ENCODE data around the gene ZBTB1. TPM values are rescaled to one million over a fixed set of nuclear protein-coding genes. Genes with fewer than 3 reads are reported as not detected.

ZBTB1 gene
- total and polyA plus RNA-seq, 10 of the 15 experiments (the other 5 are each of a cell fraction or from before 2014, with no cell fraction given): 12.3 to 127 (median 40.0) TPM

DNA sequence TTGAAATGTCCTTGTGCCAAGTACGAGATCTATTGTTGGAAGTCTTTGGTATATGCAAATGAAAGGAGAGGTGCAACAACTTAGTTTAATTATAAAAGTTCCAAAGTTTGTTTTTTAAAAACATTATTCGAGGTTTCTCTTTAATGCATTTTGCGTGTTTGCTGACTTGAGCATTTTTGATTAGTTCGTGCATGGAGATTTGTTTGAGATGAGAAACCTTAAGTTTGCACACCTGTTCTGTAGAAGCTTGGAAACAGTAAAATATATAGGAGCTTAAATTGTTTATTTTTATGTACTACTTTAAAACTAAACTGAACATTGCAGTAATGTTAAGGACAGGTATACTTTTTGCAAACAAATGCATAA lies 38.2 kb downstream of the ZBTB1 start (continued):
- TF ChIP-seq, protein P1, sequence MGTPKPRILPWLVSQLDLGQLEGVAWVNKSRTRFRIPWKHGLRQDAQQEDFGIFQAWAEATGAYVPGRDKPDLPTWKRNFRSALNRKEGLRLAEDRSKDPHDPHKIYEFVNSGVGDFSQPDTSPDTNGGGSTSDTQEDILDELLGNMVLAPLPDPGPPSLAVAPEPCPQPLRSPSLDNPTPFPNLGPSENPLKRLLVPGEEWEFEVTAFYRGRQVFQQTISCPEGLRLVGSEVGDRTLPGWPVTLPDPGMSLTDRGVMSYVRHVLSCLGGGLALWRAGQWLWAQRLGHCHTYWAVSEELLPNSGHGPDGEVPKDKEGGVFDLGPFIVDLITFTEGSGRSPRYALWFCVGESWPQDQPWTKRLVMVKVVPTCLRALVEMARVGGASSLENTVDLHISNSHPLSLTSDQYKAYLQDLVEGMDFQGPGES (IDR thresholded peaks at IDR 0.05): no peak
- TF ChIP-seq CHD4 (IDR thresholded peaks at IDR 0.05): no peak
- TF ChIP-seq RB1 (IDR thresholded peaks at IDR 0.05; ENCODE audit: borderline replicate concordance): no peak

DNA sequence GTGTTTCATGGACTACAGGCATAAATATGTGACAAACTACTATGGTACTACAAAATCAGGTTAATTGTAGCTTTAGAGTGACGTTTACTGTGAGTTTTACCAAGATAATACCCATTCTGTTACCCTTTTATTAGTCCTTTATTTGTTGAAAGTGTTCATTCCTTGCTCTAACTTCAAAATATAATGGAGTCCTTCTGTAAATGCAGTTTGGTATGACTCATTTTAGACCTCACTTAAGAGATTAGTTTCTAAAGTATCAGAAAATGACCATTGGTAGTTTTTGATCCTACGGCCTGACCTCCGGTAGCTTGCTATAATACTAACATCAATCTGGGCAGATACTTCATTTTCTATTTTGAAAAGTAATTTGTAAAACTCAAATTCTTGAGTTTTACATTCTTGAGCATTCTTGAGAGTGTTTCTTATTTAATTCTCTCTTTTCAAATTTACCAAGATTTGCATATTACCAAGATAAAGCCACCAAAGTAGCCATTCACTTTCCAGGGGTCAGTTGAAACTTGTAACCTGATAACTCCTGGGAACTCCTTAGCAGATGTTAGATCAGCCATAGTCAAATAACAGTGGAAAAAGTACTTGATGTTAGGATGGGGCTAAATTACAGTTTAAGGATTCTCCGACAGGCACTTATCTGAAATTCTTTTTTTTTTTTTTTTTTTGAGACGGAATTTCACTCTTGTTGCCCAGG lies 40.2 kb downstream of the ZBTB1 start:
- Histone ChIP-seq H3K36me3 (ENCODE audit: control insufficient read depth in 2 of 2, insufficient read depth in 2 of 2, low read length in 1 of 2) (no peaks in the 10 kb centered on the region), H3K27ac (ENCODE audit: control insufficient read depth, insufficient read depth) (no peak overlapping the region), H3K4me3 (no peak overlapping the region), H3K9ac (ENCODE audit: control insufficient read depth, insufficient read depth, low read length) (no peak overlapping the region), H3K9me3 (replicated peaks; ENCODE audit: control insufficient read depth, insufficient read depth, low read length) (peaks cover 15% of the 10 kb centered on the region; the same call in 2 of the 3 replicates), H3K4me2 (ENCODE audit: control insufficient read depth, insufficient read depth) (no peak overlapping the region), H3K79me2 (ENCODE audit: control insufficient read depth, insufficient read depth, low read length) (no peaks in the 10 kb centered on the region), H3K27me3 (replicated peaks in 1 of 2; ENCODE audit: control insufficient read depth in 2 of 2, insufficient read depth in 2 of 2, low read length in 1 of 2) (peaks cover 6 to 9% of the 10 kb centered on the region in 2 experiments), H3K4me1 (ENCODE audit: control insufficient read depth, insufficient read depth, low read length) (no peaks in the 10 kb centered on the region), H2AFZ (ENCODE audit: control insufficient read depth, low read depth, low read length) (no peak overlapping the region), H4K20me1 (ENCODE audit: control insufficient read depth, insufficient read depth) (no peaks in the 10 kb centered on the region)
- ChIA-PET SMC1A (ENCODE audit: uncharacterized antibody, unreplicated experiment) (interaction anchor here (1.8 to 2.2 kb wide), 2 partner anchors 92 to 127 kb away, joined by 5 to 6 read pairs; no protein-coding TSS in a partner anchor), CTCF (interaction anchor here (1.9 kb wide), 1 partner anchor 115 kb away, joined by 7 read pairs; no protein-coding TSS in a partner anchor), POLR2A (no interaction called here), RAD21 (ENCODE audit: unreplicated experiment) (interaction anchor here (0.7 kb wide), 1 partner anchor 24 kb away, joined by 5 read pairs; no protein-coding TSS in a partner anchor)
- no peak for FAIRE-seq
- in situ Hi-C loops (cut with MboI) (no loop called here), intact Hi-C loops (cut with micrococcal nuclease; ENCODE audit: unreplicated experiment) (loop anchor here (5.0 kb wide), 2 partner anchors 93 to 218 kb away; no protein-coding TSS in a partner anchor)
- BruUV-seq (replicated peaks): no TSS peak
- WGBS (ENCODE audit: insufficient coverage, insufficient replicate concordance, low lambda C conversion rate, missing lambda C conversion rate): 62% methylated on average over 4 of the region's 5 CpGs
- DNase-seq (ENCODE audit: low read depth, low spot score): no peak
- no peak for ATAC-seq
- TF ChIP-seq RBBP5 (conservative IDR thresholded peaks at IDR 0.05): no peak
- no peak for TF ChIP-seq ZSCAN29 (IDR thresholded peaks at IDR 0.05)
- TF ChIP-seq, protein P2, sequence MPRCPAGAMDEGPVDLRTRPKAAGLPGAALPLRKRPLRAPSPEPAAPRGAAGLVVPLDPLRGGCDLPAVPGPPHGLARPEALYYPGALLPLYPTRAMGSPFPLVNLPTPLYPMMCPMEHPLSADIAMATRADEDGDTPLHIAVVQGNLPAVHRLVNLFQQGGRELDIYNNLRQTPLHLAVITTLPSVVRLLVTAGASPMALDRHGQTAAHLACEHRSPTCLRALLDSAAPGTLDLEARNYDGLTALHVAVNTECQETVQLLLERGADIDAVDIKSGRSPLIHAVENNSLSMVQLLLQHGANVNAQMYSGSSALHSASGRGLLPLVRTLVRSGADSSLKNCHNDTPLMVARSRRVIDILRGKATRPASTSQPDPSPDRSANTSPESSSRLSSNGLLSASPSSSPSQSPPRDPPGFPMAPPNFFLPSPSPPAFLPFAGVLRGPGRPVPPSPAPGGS (IDR thresholded peaks at IDR 0.05; ENCODE audit: borderline replicate concordance, insufficient read depth, low read depth, low read length, poor library complexity, severe bottlenecking): no peak
- no peak for TF ChIP-seq MEF2B (IDR thresholded peaks at IDR 0.05; ENCODE audit: partially characterized antibody, poor library complexity, severe bottlenecking)
- no peak for TF ChIP-seq SMAD5 (IDR thresholded peaks at IDR 0.05; ENCODE audit: low read depth)
- TF ChIP-seq, protein P3, sequence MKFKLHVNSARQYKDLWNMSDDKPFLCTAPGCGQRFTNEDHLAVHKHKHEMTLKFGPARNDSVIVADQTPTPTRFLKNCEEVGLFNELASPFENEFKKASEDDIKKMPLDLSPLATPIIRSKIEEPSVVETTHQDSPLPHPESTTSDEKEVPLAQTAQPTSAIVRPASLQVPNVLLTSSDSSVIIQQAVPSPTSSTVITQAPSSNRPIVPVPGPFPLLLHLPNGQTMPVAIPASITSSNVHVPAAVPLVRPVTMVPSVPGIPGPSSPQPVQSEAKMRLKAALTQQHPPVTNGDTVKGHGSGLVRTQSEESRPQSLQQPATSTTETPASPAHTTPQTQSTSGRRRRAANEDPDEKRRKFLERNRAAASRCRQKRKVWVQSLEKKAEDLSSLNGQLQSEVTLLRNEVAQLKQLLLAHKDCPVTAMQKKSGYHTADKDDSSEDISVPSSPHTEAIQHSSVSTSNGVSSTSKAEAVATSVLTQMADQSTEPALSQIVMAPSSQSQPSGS (IDR thresholded peaks at IDR 0.05; ENCODE audit: low read length): no peak
- no peak for TF ChIP-seq PML (IDR thresholded peaks at IDR 0.05; ENCODE audit: low read length)
- no peak for TF ChIP-seq KAT2A (conservative IDR thresholded peaks at IDR 0.05; ENCODE audit: control insufficient read depth, low read depth, low read length)
- no peak for TF ChIP-seq FOS (IDR thresholded peaks at IDR 0.05; ENCODE audit: borderline replicate concordance, extremely low read depth, insufficient read length)
- no peak for TF ChIP-seq NBN (IDR thresholded peaks at IDR 0.05)
- no peak for TF ChIP-seq IRF4 (IDR thresholded peaks at IDR 0.05; ENCODE audit: low read depth, low read length)
- no peak for TF ChIP-seq POLR2A (IDR thresholded peaks at IDR 0.05; ENCODE audit: low read depth, low read length)
- TF ChIP-seq ZZZ3 (IDR thresholded peaks at IDR 0.05; ENCODE audit: control insufficient read depth, insufficient read length, low read depth): no peak
- TF ChIP-seq SIX5 (IDR thresholded peaks at IDR 0.05; ENCODE audit: low read depth, low read length, severe bottlenecking): no peak
- TF ChIP-seq, protein P4, sequence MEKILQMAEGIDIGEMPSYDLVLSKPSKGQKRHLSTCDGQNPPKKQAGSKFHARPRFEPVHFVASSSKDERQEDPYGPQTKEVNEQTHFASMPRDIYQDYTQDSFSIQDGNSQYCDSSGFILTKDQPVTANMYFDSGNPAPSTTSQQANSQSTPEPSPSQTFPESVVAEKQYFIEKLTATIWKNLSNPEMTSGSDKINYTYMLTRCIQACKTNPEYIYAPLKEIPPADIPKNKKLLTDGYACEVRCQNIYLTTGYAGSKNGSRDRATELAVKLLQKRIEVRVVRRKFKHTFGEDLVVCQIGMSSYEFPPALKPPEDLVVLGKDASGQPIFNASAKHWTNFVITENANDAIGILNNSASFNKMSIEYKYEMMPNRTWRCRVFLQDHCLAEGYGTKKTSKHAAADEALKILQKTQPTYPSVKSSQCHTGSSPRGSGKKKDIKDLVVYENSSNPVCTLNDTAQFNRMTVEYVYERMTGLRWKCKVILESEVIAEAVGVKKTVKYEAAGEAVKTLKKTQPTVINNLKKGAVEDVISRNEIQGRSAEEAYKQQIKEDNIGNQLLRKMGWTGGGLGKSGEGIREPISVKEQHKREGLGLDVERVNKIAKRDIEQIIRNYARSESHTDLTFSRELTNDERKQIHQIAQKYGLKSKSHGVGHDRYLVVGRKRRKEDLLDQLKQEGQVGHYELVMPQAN (conservative IDR thresholded peaks at IDR 0.05): no peak
- TF ChIP-seq EED (IDR thresholded peaks at IDR 0.05; ENCODE audit: low read depth): no peak

Data from GM12878 (cell line).